ENCODE data around the gene PTPN6. TPM values are rescaled to one million over a fixed set of nuclear protein-coding genes. Genes with fewer than 3 reads are reported as not detected.

Gene PTPN6
- total and polyA plus RNA-seq, 9 of the 15 experiments (the other 6 are each of a cell fraction or from before 2014, with no cell fraction given), result 1.5 to 5.1 (median 3.9) TPM

- in situ Hi-C loops (cut with MboI), result no loop called here
- no peak overlapping the region for H3K27ac ChIP-seq (ENCODE audit: extremely low read depth, low read depth, low read length)
- 74% methylated on average over 13 of the region's 15 CpGs for WGBS (ENCODE audit: insufficient coverage, low coverage, missing lambda C conversion rate)
- H4K20me1 ChIP-seq (replicated peaks; ENCODE audit: control insufficient read depth, insufficient read depth, low read length), result no peaks in the 10 kb centered on the region
- BruUV-seq (replicated peaks), result no TSS peak
- intact Hi-C loops (cut with micrococcal nuclease), result no loop called here
- ChIA-PET POLR2A (interaction anchor here (0.8 to 1.5 kb wide), 2 partner anchors 12 to 77 kb away, joined by 3 read pairs; no protein-coding TSS in a partner anchor), CTCF (ENCODE audit: low intra/inter-chr PET ratio) (interaction anchor here (0.7 kb wide), 1 partner anchor 160 kb away, joined by 4 read pairs; the partner anchor contains the start of gene C1RL)
- no peak overlapping the region for H2AFZ ChIP-seq (ENCODE audit: low read depth, low read length)
- H3K4me2 ChIP-seq (ENCODE audit: insufficient read depth, low read length), result no peak overlapping the region
- no peak for DNase-seq (ENCODE audit: extremely low read depth in 1 of 4, low spot score in 3 of 4)
- no peaks in the 10 kb centered on the region for H3K9me3 ChIP-seq (replicated peaks; ENCODE audit: control insufficient read depth, insufficient read depth, low read depth, low read length)
- peaks cover 13% of the 10 kb centered on the region for H3K79me2 ChIP-seq (ENCODE audit: control insufficient read depth, insufficient read depth, low read length)
- peaks cover 4% of the 10 kb centered on the region; the same call in 1 of the 3 replicates for H3K36me3 ChIP-seq (ENCODE audit: control insufficient read depth, insufficient read depth, low read length)
- TF ChIP-seq ZFP30 (CRISPR knock-in tag; IDR thresholded peaks at IDR 0.05; ENCODE audit: borderline replicate concordance) (no peak), FOXP4 (CRISPR knock-in tag; IDR thresholded peaks at IDR 0.05; ENCODE audit: borderline replicate concordance) (no peak), ZNF184 (CRISPR knock-in tag; IDR thresholded peaks at IDR 0.05) (no peak), ZC3H4 (CRISPR knock-in tag; IDR thresholded peaks at IDR 0.05; ENCODE audit: borderline replicate concordance) (no peak), ZNF436 (CRISPR knock-in tag; IDR thresholded peaks at IDR 0.05) (no peak), ZBTB2 (IDR thresholded peaks at IDR 0.05) (no peak), ZNF253 (CRISPR knock-in tag; conservative IDR thresholded peaks at IDR 0.05) (no peak), U2AF2 (optimal IDR thresholded peaks at IDR 0.05; ENCODE audit: low read depth, low read length) (no peak), ZBTB26 (CRISPR knock-in tag; IDR thresholded peaks at IDR 0.05) (no peak), TRIM28 (IDR thresholded peaks at IDR 0.05) (no peak), STAT5B (CRISPR knock-in tag; IDR thresholded peaks at IDR 0.05) (no peak), NFE2L1 (tag; IDR thresholded peaks at IDR 0.05; ENCODE audit: borderline replicate concordance, low read depth) (no peak), SMAD3 (CRISPR knock-in tag; conservative IDR thresholded peaks at IDR 0.05) (no peak), ZNF584 (CRISPR knock-in tag; IDR thresholded peaks at IDR 0.05; ENCODE audit: low read depth) (no peak), SLC30A9 (CRISPR knock-in tag; IDR thresholded peaks at IDR 0.05) (no peak)
- no peak for FAIRE-seq
- no peak overlapping the region for H3K4me3 ChIP-seq
- no peak for ATAC-seq
- H3K9ac ChIP-seq (ENCODE audit: insufficient read depth in 1 of 2, low read depth in 2 of 2, low read length in 2 of 2), result peak overlapping the region in 1 of 2 experiments; percentile 32; a peak in 1 of 4 replicates
- H3K9me1 ChIP-seq (ENCODE audit: control insufficient read depth, insufficient read depth, low read length), result no peaks in the 10 kb centered on the region
- H3K27me3 ChIP-seq (ENCODE audit: control insufficient read depth in 2 of 2, insufficient read depth in 2 of 2, low read length in 2 of 2), result no peaks in the 10 kb centered on the region
- H3K4me1 ChIP-seq (replicated peaks in 1 of 2; ENCODE audit: control insufficient read depth in 2 of 2, insufficient read depth in 2 of 2, low read length in 2 of 2), result peaks cover 19 to 58% of the 10 kb centered on the region in 2 experiments
These were observed 2.1 kb upstream of the PTPN6 start for GRCh38 chr12:6948873-6949594.

Data from K562 (cell line).